ENCODE results near the gene FOXRED1.

FOXRED1 gene

DNA sequence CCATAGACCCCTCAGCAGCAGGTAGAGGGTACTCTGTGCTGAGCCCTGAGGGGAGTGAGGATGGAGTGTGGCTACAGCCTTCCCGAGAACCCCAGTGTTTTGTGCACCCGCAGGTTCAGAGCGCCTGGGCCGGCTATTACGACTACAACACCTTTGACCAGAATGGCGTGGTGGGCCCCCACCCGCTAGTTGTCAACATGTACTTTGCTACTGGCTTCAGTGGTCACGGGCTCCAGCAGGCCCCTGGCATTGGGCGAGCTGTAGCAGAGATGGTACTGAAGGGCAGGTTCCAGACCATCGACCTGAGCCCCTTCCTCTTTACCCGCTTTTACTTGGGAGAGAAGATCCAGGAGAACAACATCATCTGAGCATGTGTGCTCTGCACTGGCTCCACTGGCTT lies 8.4 kb downstream of the FOXRED1 start:
- DNase-seq (ENCODE audit: extremely low read depth, low read depth): no peak
- TF ChIP-seq, protein P1, sequence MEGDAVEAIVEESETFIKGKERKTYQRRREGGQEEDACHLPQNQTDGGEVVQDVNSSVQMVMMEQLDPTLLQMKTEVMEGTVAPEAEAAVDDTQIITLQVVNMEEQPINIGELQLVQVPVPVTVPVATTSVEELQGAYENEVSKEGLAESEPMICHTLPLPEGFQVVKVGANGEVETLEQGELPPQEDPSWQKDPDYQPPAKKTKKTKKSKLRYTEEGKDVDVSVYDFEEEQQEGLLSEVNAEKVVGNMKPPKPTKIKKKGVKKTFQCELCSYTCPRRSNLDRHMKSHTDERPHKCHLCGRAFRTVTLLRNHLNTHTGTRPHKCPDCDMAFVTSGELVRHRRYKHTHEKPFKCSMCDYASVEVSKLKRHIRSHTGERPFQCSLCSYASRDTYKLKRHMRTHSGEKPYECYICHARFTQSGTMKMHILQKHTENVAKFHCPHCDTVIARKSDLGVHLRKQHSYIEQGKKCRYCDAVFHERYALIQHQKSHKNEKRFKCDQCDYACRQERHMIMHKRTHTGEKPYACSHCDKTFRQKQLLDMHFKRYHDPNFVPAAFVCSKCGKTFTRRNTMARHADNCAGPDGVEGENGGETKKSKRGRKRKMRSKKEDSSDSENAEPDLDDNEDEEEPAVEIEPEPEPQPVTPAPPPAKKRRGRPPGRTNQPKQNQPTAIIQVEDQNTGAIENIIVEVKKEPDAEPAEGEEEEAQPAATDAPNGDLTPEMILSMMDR (IDR thresholded peaks at IDR 0.05; ENCODE audit: low read depth, low read length): no peak

DNA sequence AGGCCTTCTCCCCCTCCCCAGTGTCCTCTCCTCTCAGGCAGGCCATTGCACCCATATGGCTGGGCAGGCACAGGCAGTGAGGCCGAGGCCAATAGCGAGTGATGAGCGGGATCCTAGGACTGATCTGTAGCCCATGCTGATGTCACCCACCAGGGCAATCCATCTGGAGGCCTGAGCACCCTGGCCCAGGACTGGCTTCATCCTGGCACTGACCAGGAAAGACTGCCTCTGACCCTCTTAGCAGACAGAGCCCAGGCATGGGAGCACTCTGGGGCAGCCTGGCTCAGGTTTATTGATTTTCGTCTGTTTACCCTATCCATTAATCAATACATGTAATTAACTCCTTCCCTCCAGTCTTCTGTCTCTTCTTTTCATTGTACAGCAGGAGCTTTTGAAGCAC lies 8.8 kb downstream of the FOXRED1 start:
- TF ChIP-seq, protein P1 (IDR thresholded peaks at IDR 0.05; ENCODE audit: low read depth, low read length): no peak
- no peak for DNase-seq (ENCODE audit: extremely low read depth, low read depth)

DNA sequence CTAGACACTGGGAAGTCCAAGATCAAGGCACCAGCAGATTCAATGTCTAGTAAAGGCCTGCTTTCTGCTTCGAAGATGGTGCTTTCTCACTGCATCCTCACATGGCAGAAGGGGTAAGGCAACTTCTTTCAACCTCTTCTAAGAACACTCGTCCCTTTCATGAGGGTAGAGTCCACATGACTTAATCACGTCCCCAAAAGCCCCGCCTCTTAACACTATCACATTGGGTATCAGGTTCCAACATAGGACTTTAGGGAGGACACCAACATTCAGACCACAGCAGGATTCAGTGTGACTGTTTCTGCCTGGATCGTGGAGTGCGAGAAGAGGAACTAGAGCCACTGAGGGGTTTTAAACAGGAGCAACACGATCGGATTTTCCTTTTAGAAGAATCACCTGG lies 10.2 kb downstream of the FOXRED1 start:
- no peak for DNase-seq (ENCODE audit: extremely low read depth, low read depth)
- TF ChIP-seq, protein P1 (IDR thresholded peaks at IDR 0.05; ENCODE audit: low read depth, low read length): no peak

DNA sequence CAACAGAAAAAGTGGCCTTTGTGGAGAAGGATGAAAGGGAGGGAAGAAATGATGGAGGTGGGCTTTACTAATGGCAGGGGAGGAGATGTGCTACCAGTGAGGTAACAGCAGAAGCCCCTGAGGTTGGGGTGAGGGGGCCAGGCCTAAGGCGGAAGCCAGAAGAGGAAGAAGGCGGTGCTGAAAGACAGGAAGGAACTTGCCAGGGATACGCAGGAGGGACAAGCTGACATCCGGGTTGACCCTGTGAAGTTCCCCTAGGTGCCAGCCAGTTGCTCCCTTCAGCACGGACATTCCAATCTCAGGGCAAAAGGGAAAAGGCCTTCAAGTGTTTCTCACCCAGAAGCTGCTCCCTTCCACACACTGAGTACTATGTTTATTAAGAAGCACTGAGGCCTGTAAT lies 11.6 kb downstream of the FOXRED1 start:
- TF ChIP-seq, protein P1 (IDR thresholded peaks at IDR 0.05; ENCODE audit: low read depth, low read length): no peak
- no peak for DNase-seq (ENCODE audit: extremely low read depth, low read depth)

DNA sequence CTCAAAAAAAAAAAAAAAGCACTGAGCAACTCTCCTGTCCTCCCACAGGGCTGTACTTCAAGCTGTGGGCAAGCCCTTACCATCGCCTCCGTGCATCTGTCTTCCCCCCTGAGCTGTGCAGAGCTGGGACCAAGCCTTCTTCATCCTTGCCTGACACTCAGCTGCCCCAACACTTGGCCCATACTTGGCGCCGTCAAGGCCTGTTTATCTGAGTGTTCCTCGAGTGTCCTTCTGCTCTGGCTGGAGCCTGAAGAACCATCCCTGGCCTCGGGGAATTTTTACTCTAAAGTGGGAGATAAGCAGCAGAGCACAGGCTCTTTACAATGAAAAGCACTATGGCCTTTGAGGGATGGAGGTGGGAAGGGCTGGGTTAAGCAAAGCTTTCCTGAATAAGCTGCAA lies 12.3 kb downstream of the FOXRED1 start:
- DNase-seq (ENCODE audit: extremely low read depth, low read depth): no peak
- TF ChIP-seq, protein P1 (IDR thresholded peaks at IDR 0.05; ENCODE audit: low read depth, low read length): no peak

DNA sequence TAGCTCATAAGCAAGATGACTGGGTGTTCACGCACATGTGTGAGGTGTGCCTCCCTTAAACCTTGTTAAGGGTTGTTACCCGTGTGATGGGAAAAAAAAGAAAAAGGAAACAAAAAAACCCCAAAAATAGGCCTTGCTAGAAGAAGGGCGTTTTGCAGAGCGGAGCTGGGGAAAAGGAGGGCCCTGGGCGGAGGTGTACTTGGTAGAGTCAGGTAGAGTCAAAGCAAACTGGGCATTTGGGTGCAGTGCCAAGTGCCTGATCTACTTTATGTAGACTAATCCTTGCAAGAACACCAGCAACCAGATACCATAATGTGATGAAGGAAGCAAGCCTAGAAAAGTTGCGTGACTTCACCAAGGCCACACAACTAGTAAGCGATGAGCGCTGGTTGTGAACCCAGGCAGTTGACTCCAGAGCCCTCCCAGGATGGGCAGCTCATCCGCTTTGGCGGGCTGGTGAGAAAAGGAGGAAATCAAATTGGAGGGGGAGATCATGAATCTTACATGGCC lies 12.8 kb downstream of the FOXRED1 start:
- TF ChIP-seq, protein P1 (IDR thresholded peaks at IDR 0.05; ENCODE audit: low read depth, low read length): no peak
- no peak for DNase-seq (ENCODE audit: extremely low read depth, low read depth)

DNA sequence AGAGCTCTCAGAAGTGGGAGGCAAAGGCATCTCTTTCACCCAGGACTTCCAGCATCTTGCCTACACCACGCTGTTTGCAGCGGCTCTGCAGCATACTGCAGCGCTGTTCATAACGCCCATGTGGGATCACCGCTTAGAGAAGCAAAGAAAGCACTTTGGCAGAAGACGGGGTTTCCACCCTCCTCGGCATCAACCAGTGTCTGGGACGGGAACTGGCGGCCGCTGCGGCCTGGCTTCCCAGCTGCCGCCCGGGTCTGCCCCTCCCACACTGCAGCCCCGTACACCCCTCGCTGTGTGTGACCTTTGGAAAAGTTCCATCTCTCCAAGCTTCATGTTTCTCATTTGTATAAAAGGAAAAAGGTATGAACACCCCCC lies 13.4 kb downstream of the FOXRED1 start:
- no peak for DNase-seq (ENCODE audit: extremely low read depth, low read depth)
- TF ChIP-seq, protein P1 (IDR thresholded peaks at IDR 0.05; ENCODE audit: low read depth, low read length): no peak

Measured in AG09319 (cell line).